Measurements from ENCODE around the gene ADGRL1.
"Not testable (repeated sequence)": the region's sequence is repeated elsewhere in the genome, so short reads cannot be mapped to it uniquely, and the experiment has no call there.

ADGRL1 gene

GRCh38 chr19:14222886-14223285 lies 16.9 kb upstream of the ADGRL1 start:
- TF ChIP-seq REST (IDR thresholded peaks at IDR 0.05; ENCODE audit: insufficient replicate concordance, low read depth) (no peak), SPI1 (IDR thresholded peaks at IDR 0.05; ENCODE audit: borderline replicate concordance, low read depth) (no peak), GABPA (IDR thresholded peaks at IDR 0.05; ENCODE audit: low read depth) (no peak), POLR2AphosphoS5 (IDR thresholded peaks at IDR 0.05; ENCODE audit: low read depth) (no peak), CTCF (IDR thresholded peaks at IDR 0.05; ENCODE audit: insufficient read depth, low read length) (no peak)
- Histone ChIP-seq H3K4me3 (replicated peaks; ENCODE audit: insufficient read depth, low read length) (no peak overlapping the region), H3K27ac (replicated peaks) (no peak overlapping the region), H3K27me3 (ENCODE audit: insufficient read depth, poor library complexity, severe bottlenecking) (no peaks in the 10 kb centered on the region)
- DNase-seq (ENCODE audit: low read depth in 1 of 2, low spot score in 1 of 2): no peak

GRCh38 chr19:14221345-14221744 lies 15.4 kb upstream of the ADGRL1 start:
- H3K27me3 ChIP-seq (ENCODE audit: insufficient read depth, poor library complexity, severe bottlenecking); H3K4me3 ChIP-seq (replicated peaks; ENCODE audit: insufficient read depth, low read length); H3K27ac ChIP-seq (replicated peaks): not testable (repeated sequence)
- DNase-seq (ENCODE audit: low read depth in 1 of 2, low spot score in 1 of 2): peak in 1 of 2 experiments; percentile 35

- DNase-seq (ENCODE audit: low read depth in 1 of 2, low spot score in 1 of 2): no peak
- Histone ChIP-seq H3K27ac (replicated peaks) (no peak overlapping the region), H3K4me3 (replicated peaks; ENCODE audit: insufficient read depth, low read length) (no peak overlapping the region), H3K27me3 (ENCODE audit: insufficient read depth, poor library complexity, severe bottlenecking) (no peaks in the 10 kb centered on the region)
- TF ChIP-seq CTCF (IDR thresholded peaks at IDR 0.05; ENCODE audit: insufficient read depth, low read length) (no peak), SPI1 (IDR thresholded peaks at IDR 0.05; ENCODE audit: borderline replicate concordance, low read depth) (no peak), POLR2AphosphoS5 (IDR thresholded peaks at IDR 0.05; ENCODE audit: low read depth) (no peak), GABPA (IDR thresholded peaks at IDR 0.05; ENCODE audit: low read depth) (no peak), REST (IDR thresholded peaks at IDR 0.05; ENCODE audit: insufficient replicate concordance, low read depth) (no peak)
Measured at GRCh38 chr19:14218620-14219330, 12.8 kb upstream of the ADGRL1 start.

- not testable (repeated sequence) for H3K27me3 ChIP-seq (ENCODE audit: insufficient read depth, poor library complexity, severe bottlenecking); H3K27ac ChIP-seq (replicated peaks); H3K4me3 ChIP-seq (replicated peaks; ENCODE audit: insufficient read depth, low read length); DNase-seq (ENCODE audit: low read depth in 1 of 2, low spot score in 1 of 2)
Measured at GRCh38 chr19:14217886-14218285, 11.9 kb upstream of the ADGRL1 start.

- no peak overlapping the region for H3K4me3 ChIP-seq (replicated peaks; ENCODE audit: insufficient read depth, low read length)
- TF ChIP-seq SPI1 (IDR thresholded peaks at IDR 0.05; ENCODE audit: borderline replicate concordance, low read depth): no peak
- no peak for TF ChIP-seq POLR2AphosphoS5 (IDR thresholded peaks at IDR 0.05; ENCODE audit: low read depth)
- no peak for TF ChIP-seq GABPA (IDR thresholded peaks at IDR 0.05; ENCODE audit: low read depth)
- TF ChIP-seq REST (IDR thresholded peaks at IDR 0.05; ENCODE audit: insufficient replicate concordance, low read depth): no peak
- TF ChIP-seq CTCF (IDR thresholded peaks at IDR 0.05; ENCODE audit: insufficient read depth, low read length): no peak
- DNase-seq (ENCODE audit: low read depth in 1 of 2, low spot score in 1 of 2): no peak
Measured at GRCh38 chr19:14214580-14214979, 8.6 kb upstream of the ADGRL1 start.

GRCh38 chr19:14210182-14210581 lies 4.2 kb upstream of the ADGRL1 start:
- DNase-seq (ENCODE audit: low read depth in 1 of 2, low spot score in 1 of 2); H3K4me3 ChIP-seq (replicated peaks; ENCODE audit: insufficient read depth, low read length); H3K27me3 ChIP-seq (ENCODE audit: insufficient read depth, poor library complexity, severe bottlenecking); H3K27ac ChIP-seq (replicated peaks): not testable (repeated sequence)

More at GRCh38 chr19:14214580-14214979, 8.6 kb upstream of the ADGRL1 start:
- H3K27ac ChIP-seq (replicated peaks): no peak overlapping the region
- no peaks in the 10 kb centered on the region for H3K27me3 ChIP-seq (ENCODE audit: insufficient read depth, poor library complexity, severe bottlenecking)

Measured in HL-60 (cell line).